Stimulated activated CD4-positive, alpha-beta T cell treated with anti-CD3 and anti-CD28 coated beads, Interleukin-15, amount 100 ng/mL, for 1 hour (primary cell): Measurements from ENCODE around the gene HSD17B14.
"Not testable (repeated sequence)": the region's sequence is repeated elsewhere in the genome, so short reads cannot be mapped to it uniquely, and the experiment has no call there.

ENCODE experiments used
- DNase-seq, 2 donors: peaks; one replicate each; pipeline ENCODE4 v3.0.0-alpha.2; 2020; ENCODE audit warnings: low read depth in 1 of 2, low spot score in 1 of 2

HSD17B14 gene

GRCh38 chr19:48799358-48800300 is 36.7 kb downstream of the HSD17B14 start:
- DNase-seq: no peak

GRCh38 chr19:48798937-48799336 is 37.4 kb downstream of the HSD17B14 start:
- no peak for DNase-seq

- DNase-seq: no peak
Measured at GRCh38 chr19:48797103-48797502, 39.2 kb downstream of the HSD17B14 start.

DNA sequence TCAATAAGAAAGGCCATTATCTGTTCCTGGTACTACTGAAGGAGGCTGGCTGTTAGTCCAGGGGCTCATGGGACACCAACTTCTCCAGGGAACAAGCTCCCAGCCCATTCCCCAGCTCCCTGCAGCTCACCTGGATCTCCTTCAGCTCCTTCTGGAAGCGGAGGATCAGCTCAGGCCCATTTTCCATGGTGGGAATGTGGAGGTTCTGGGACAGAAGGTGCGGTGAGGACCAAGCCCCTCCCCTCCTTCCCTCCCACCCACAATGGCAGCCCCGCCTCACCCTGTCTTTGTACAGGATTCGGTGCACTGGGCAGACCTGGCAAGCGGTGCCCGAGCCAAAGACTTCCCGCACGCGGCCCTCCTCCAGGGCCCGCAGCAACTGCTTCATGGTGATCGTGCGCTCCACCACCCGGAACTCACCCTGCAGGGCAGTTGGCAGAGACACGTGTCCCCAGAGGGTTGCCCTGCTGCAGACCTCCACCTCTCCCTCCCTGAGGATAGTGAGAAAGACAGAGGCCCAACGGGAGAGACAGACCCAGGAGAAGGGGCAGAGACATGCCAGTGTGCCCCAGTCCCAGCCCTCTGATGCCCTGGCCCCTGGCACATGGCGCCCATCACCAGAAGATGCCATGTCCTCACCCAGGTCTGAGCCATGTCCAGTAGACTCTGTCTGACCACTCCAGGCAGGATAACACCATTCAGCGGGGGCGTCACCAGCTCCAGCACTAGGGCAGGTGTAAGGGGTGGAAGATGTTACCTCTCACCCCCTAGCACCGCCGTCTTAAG is 39.8 kb downstream of the HSD17B14 start:
- DNase-seq: no peak

GRCh38 chr19:48795685-48796070 is 40.6 kb downstream of the HSD17B14 start:
- DNase-seq: no peak

DNA sequence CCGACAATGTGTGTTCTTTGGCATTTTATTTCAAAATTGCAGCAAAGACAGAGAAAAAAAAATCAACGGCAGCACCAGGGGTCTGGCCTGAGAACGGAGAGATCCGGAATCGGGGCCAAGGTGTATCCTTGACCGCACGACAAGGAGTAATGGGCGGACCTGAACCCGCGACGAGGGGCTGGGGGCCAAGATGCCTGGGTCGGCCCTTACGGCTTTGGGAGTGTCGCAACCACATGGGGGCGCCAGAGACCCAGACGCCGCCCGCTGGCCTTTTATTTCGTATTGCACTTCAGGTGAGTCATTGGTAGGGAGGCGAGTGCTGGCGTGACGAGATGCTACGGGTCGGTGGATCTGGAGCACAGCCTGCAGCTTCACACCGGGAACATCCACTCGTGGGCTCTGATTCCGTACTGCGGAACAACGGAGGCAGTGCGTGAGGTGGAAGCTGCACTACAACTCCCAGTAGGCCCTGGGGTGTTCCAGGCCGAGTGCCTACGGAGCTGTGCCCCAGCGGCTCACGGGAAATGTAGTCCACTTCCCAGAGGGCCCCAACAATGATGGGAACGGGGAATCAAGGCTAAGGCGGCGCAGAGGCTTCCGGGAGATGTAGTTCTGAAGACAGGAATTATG is 41.1 kb downstream of the HSD17B14 start:
- DNase-seq: peak; percentile 68 to 74

DNA sequence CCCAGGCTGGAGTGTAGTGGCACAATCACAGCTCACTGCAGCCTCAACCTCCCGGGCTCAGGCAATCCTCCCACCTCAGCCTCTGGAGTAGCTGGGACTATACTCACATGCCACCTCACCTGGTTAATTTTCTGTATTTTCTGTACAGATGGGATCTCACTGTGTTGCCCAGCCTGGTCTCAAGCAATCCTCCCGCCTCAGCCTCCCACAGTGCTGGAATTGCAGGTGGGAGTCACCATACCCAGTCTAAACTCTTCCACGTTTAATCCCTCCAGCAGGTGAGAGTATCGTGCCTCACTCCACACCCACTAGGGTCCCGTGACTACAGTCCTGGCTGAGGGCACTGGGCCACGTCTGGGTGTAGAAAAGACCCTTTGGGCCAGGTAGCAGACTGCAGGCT is 42.0 kb downstream of the HSD17B14 start:
- no peak for DNase-seq

DNA sequence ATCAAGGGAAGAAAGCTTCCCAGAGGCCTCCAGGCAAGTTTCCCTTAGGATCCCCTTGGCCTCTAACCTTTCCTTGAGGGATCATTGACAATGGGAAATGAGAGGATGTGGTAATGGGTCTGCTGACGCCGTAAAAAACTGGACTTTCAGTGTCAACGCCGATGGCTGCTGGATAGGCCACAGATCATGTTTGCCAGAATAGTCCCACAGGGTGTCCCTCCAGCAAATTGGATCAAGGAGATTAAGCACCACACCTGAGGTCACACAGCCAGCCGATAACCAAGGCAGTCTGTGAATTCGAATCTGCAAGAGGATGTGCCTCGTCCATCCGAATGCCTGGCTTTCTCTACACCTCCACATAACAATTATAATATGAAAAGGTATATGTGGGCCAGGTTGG is 43.0 kb downstream of the HSD17B14 start:
- DNase-seq: no peak

DNA sequence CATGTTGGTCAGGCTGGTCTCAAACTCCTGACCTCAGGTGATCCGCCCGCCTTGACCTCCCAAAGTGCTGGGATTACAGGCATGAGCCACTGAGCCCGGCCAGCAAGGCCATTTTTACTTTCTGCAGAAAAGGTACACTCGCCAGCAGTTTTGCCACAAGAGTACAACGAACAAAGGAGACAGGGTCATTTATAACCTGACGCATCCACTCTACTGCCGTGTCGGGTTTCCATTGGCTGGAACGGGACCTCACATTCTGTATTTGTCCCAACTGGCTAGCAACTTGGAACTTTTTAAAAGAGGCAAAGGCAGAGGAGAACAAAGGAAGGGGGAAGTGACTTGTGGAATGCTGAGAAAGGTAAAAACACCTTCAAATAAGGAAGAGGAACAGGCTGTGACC is 49.0 kb downstream of the HSD17B14 start:
- not testable (repeated sequence) for DNase-seq

GRCh38 chr19:48786422-48786821 is 49.9 kb downstream of the HSD17B14 start:
- not testable (repeated sequence) for DNase-seq

DNA sequence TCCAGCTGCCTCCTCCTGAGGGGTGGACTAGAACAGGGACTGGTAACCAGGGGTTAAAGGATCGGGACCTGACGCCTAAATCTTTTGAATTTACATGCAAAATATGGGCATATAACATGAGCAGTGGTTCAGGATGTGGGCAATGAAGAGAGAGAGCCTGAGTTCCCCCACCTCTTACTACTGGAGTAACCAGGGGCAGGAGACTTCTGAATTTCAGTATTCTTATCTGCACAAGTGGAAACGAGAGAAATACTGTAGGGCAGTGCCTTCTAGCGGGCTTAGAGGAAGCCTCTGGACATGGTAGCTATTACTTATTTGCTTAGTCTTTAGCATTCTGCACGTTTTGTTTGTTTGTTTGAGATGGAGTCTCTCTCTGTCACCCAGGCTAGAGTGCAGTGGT is 51.8 kb downstream of the HSD17B14 start:
- DNase-seq: no peak

DNA sequence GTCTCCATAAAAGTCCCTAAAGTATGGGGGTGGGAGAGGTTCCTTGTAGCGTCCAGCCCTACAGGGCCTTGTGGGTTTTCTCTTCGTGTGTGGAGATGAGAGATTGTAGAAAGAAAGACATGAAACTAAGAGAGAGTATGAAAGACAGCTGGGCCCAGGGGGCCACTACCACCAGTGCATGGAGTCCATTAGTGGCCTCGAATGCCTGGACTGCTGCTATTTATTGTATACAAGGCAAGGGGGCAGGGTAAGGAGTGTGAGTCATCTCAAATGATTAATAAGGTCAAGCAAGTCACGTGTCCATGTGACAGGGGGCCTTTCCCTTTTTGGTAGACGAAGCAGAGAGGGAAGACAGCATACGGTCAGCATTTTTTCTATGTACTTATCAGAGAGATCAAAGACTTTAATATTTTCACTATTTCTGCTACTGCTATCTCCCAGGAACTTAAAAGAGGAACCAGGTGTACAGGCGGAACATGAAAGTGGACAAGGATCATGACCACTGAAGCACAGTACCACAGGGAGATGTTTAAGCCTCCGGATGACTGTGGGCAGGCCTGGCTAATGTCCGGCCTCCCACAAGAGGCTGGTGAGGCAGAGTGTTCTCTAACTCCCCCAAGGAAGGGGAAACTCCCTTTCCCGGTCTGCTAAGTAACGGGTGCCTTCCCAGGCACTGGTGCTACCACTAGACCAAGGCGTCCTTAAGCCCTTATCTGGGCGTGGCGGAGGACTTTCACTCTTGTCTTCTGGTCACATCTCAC is 55.5 kb downstream of the HSD17B14 start:
- no peak for DNase-seq

DNA sequence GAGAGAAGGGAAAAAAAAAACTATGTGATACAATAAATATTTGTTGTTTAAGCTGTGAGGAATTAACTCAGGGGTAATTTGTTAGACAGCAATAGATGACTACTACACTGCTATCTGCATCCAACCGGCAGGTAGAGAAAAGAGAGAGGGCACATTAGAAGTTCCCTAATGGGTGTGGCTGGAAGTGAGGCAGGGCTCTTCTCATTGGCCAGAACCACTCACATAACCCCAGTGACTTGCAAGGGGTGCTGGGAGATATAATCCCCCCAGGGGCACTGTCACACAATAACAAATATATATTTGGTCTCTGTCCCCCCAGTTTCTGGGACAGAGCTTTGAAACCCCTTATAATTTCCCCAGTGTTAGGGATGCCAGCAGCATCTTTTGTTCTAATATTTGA is 56.7 kb downstream of the HSD17B14 start:
- no peak for DNase-seq

- DNase-seq: no peak
Measured at GRCh38 chr19:48777720-48778119, 58.6 kb downstream of the HSD17B14 start.

DNA sequence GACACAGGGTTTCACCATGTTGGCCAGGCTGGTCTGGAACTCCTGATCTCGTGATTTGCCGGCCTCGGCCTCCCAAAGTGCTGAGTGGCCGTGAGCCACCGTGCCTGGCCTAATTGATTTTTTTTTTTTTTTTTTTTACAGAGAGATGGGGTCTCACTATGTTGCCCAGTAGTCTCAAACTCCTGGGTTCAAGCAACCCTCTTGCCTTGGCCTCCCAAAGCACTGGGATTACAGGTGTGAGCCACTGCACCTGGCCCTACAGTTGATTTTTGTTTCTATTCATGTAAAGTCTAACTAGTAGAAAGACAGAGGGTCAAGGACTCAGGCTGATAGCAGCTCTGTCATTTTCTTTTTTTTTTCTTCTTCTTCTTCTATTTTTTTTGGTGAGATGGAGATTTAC is 59.2 kb downstream of the HSD17B14 start:
- DNase-seq: no peak

- DNase-seq: no peak
Measured at GRCh38 chr19:48772503-48772953, 63.8 kb downstream of the HSD17B14 start.

- no peak for DNase-seq
Measured at GRCh38 chr19:48770734-48771472, 65.4 kb downstream of the HSD17B14 start.

DNA sequence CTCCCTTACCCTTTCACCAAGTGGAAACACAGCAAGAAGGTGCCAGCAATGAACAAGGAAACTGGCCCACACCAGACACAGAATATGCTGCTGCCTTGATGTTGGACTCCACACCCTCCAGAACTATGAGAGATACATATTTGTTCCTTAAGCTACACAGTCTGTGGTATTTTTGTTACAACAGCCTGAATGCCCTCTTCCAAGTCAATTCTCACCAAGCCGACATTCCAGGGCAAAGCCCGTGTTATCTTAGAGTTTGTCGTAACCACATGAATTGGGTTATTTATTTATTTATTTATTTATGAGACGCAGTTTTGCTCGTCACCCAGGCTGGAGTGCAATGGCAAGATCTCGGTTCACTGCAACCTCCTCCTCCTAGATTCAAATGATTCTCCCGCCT is 66.0 kb downstream of the HSD17B14 start:
- no peak for DNase-seq

DNA sequence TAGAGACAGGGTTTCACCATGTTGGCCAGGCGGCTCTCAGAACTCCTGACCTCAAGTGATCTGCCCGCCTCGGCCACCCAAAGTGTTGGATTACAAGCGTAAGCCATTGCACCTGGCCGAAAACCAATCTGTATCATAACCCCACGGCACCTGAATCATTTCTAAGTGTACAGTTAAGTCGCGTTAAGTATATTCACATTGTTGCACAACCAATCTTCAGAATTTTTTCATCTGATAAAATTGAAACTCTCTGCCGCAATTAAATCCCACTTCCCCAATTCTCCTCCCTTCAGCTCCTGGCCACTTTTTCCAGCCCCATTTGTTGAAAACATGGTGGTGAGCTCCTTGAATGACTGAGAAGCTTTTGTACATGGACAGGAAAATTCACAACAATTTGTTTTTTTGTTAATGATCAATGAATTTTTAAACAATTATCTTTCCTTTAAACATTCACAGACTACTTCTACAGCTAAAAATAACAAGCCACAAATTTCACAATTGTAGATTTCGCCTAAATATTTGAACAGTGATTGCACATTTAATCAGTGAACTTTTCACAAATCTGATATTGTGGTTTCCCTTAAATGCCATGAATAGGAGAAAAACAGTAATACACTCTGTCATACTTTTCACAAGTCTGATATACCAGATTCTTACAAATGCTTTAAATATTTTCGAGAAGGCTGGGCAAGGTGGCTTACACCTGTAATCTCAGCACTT is 67.1 kb downstream of the HSD17B14 start:
- no peak for DNase-seq
